Adrenal gland (tissue), 5 donors: Measurements from ENCODE around the gene OSTC.

Experiments used
- POLR2A ChIP-seq, 2 donors: fragments of 450-650 bp; IDR thresholded peaks; one replicate each; pipeline ENCODE4 v1.6.1; 2017; ENCODE audit warnings: antibody characterized with exemption in 2 of 2, mild to moderate bottlenecking in 2 of 2, moderate library complexity in 1 of 2
- TF ChIP-seq, protein P1 (sequence below), 6 experiments: fragments of 450-650 bp in 4 of 6; fragments of 200-600 bp in 2 of 6; sonication (generic) in 1 of 6; IDR thresholded peaks; 1 replicate in 5 of 6; 2 replicates in 1 of 6; pipeline versions ENCODE4 v1.5.1 to v1.8.0; 2016 to 2021; ENCODE audit warnings: antibody characterized with exemption in 6 of 6, mild to moderate bottlenecking in 2 of 6, moderate library complexity in 1 of 6
- donor health status: DM: no; HTN: no; CAD: no.

DNA sequence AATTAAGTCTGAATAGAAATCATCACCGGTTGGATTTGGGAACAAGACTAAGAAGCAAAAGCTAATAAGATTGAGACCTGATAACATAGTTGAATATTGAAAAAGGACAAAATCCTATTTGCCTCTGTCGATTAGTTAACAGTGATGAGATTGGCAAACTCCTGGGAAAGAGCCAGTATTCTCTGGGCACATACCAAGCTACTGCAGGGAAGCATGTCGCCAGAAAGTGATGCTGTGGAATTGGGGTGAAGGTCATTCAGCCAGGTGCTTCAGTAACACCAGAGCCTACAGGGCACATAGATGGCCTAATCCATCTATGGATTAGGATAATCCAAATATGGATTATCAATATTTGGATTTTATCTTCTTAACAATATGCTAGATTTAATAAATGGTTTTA, 44.0 kb downstream of the OSTC start:
- TF ChIP-seq, protein P1, sequence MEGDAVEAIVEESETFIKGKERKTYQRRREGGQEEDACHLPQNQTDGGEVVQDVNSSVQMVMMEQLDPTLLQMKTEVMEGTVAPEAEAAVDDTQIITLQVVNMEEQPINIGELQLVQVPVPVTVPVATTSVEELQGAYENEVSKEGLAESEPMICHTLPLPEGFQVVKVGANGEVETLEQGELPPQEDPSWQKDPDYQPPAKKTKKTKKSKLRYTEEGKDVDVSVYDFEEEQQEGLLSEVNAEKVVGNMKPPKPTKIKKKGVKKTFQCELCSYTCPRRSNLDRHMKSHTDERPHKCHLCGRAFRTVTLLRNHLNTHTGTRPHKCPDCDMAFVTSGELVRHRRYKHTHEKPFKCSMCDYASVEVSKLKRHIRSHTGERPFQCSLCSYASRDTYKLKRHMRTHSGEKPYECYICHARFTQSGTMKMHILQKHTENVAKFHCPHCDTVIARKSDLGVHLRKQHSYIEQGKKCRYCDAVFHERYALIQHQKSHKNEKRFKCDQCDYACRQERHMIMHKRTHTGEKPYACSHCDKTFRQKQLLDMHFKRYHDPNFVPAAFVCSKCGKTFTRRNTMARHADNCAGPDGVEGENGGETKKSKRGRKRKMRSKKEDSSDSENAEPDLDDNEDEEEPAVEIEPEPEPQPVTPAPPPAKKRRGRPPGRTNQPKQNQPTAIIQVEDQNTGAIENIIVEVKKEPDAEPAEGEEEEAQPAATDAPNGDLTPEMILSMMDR (IDR thresholded peaks at IDR 0.05): no peak
- no peak for TF ChIP-seq POLR2A (IDR thresholded peaks at IDR 0.05)
